GM18868 (cell line): ENCODE data around the gene ZNF462.
A peak's percentile ranks its signal among the peaks of the same experiment; 100 is the strongest.

Experiments
- ATAC-seq: cut with Tn5 transposase; IDR thresholded peaks from one replicate; pipeline ENCODE4 v1.9.1; 2021; ENCODE audit warnings: mild to moderate bottlenecking, moderate library complexity; ENCODE audit not compliant: unreplicated experiment

The ZNF462 gene

DNA sequence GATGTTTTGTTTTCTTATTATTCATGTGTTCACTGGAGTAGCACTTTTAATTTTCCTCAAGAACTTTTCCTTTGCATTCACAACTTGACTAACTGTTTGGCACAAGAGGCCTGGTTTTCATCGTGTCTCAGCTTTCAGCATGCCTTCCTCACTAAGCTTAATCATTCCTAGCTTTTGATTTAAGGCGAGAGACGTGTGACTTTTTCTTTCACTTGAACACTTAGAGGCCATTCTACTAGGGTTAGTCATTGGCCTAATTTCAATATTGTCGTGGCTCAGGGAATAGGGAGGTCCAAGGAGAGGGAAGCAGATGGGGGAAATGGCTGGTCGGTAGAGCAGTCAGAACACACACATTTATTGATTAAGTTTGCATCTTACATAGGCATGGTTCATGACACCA, 94.0 kb downstream of the ZNF462 start:
- ATAC-seq = no peak

DNA sequence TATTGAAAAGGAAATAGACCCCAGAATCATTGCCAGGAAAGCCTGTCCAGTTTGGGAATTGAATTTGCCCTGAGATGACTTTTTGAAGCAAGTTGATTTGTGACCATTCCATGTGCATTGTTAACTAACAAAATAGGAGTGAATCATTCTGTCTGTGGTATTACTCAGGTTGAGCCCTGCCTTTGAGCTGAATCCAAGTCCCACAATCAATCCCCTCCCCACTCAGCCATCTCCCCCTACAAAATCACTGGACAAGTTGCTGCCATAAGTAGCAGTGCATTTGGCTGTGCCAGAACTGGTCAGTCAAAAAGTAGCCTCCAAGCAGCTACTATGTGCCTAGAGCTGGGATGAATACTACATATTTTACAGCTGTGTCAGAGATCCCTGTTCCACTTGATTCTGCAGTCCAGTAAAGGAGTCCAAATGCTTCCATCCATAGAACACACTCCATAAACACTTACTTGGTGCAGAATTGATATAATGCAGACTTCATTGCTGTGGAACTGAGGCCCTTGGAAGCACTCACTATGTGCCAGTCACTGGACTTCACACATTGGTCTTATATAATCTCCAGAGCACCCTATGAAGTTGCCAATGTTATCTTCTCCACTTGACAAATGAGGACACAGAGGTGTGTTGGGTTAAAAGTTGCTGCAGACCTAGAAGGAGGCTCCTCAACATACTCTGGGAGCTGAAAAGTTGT, 96.1 kb downstream of the ZNF462 start:
- ATAC-seq = no peak

- no peak for ATAC-seq
These were observed 97.3 kb downstream of the ZNF462 start for GRCh38 chr9:106960258-106960657.

DNA sequence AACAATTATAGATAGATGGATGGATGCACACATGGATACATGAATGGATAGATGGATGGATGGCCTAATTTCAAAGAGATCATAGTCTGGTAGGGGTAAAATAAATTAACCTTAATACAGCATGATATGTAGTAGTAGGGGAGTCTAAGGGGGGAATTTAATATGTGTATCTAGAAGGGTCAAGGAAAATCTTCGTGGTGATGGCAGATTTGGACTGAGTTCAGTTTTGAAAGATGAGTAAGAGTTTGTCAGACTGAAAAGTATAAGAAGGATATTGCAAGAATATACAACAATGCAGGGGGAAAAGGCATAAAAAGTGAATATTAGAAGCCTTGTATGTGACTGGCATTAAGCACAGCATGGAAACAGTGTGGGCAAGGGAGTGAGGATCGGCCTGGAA, 98.7 kb downstream of the ZNF462 start:
- ATAC-seq = no peak

- no peak for ATAC-seq
These were observed 99.2 kb downstream of the ZNF462 start for GRCh38 chr9:106962122-106962521.

DNA sequence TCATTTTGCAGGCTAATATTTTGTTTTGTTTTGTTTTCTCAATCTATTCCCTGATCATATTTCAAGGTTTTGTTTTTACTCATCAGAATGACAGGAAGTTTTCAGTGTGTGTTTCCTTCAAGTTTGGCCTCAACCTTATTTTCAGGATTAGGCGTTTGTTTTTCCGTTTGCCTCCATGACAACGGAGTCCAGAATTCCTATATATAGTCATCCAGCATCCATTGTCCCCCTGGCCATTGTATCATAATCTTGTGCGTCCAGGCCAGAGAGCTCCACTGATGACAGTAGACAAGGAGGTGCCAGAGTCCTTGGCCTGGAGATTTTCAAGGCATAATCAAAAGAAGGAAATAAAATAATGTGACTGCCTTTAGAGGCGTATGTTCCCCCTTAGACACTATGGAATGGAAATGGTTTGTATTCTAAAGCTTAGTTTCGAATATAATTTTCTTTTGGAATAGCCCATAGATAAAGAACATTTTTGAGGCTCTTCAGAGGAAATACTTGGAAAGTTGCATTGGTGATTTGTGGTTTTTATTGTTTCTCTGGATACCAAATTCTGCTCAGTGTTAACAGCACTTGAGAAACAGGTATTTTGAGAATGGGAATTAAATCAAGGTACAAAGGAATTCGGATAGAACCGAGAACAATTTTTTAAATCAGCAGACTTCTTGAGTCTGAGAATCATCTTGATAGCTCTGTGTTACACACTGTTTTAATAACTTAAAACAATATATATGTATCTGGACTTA, 99.8 kb downstream of the ZNF462 start:
- no peak for ATAC-seq

GRCh38 chr9:106963684-106964083, 100.7 kb downstream of the ZNF462 start:
- ATAC-seq = no peak

GRCh38 chr9:106964329-106964728, 101.4 kb downstream of the ZNF462 start:
- ATAC-seq = no peak

DNA sequence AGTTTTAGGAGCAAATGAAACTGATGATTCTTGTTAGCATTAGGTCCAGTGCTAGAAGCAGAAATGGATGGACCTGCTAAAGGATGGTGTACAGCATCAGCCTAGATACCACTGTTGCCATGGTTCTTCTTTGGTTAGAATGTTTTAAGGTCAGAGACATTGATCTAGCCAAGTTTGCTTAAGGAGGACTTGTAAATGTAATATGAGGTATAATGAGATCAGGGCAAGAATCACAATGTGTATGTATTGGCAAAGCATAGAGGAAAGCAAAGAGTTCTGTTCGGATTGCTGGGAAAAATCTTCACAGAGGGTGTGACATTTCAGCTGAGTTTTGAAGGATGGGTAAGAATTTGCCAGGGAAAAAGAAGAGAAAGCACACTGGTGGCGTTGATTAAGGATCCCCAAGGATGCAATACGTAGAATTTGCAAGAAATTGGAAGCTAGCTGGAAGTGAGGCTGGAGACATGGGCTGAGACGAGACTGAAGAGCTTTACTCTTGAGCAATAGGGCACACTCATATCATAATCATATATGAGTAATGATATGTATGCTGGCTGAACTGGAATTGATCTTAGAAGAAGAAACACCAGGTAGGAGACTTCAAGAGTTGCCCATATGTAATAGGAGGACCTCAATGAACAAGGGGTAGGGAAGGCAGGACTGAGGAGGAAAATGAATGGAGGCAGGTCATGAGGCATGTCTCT, 102.0 kb downstream of the ZNF462 start:
- no peak for ATAC-seq

GRCh38 chr9:106966481-106966880, 103.5 kb downstream of the ZNF462 start:
- ATAC-seq = no peak

DNA sequence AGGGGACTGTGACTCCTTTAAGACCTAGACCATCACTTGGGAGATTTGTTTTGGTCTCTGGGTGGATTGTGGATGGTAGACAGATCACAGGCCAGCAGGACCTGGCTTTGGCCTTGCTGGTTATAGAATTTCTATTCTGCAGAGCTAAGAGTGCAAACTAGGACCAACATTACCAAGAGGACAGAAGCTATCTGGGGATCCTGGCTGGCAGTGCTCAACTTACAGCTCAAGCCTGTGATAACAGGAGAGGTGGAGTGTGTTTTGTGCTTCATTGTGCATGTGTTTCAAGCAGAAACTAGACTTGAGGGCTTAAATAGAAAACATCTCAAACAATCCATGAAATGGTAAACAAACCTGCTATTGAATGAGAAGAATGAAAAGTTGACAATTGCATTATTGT, 106.7 kb downstream of the ZNF462 start:
- no peak for ATAC-seq

DNA sequence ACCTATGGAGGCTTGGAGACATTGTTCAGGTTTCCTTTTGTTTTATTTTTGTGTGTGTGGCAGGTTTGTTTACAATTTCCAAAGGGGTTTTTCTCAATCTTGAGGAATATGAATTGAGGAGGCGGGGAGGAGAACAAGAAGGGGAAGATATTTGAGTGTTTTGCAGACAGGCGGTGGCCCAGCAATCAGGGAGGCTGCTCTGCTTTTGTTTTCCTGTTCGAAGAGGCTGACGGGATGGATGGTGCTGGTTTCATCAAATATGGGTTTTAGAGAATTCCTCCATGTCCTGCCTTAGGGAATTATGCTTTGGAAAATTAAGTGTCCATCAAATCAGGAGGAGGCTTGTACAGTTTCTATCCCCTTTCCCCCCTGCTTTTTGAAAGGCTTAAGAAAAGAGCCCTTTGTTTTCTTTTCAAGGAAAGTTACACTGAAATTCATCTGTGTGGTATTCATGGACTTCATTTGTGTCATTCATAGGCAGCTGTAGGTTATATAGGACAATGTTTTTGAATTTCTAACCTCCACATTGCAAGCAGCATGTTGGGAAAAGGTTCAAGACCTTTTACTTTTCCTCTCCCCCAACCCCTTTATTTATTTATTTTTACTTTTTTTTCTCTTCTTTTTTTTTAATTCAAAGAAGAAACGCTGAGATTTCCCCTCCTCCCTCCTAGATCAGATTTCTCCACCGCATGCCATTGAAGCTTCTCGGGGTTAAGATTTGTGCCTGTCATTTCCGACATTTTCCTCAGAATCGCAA, 107.4 kb downstream of the ZNF462 start:
- ATAC-seq = no peak

- ATAC-seq = no peak
These were observed 108.1 kb downstream of the ZNF462 start for GRCh38 chr9:106970976-106971457.

GRCh38 chr9:106972082-106972481, 109.1 kb downstream of the ZNF462 start:
- ATAC-seq = no peak

DNA sequence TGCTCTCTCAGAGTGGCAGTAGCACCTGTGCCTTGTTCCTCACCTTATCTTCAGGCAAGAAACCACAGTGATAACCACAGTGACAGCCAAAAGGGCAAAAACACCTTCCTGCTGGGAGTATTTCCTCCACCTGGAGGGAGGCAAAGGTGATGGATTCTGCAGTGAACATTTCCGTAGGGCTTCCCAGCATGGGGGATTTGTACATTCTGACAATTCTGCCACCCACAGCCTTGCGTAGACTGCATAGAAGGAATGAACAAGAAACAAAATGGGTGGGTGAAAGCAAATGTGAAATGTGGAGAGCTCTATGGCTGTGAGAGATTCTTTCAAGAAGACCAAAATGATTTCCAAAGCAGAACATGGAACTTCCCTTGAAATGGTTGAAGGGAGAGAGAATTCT, 111.4 kb downstream of the ZNF462 start:
- ATAC-seq = no peak

DNA sequence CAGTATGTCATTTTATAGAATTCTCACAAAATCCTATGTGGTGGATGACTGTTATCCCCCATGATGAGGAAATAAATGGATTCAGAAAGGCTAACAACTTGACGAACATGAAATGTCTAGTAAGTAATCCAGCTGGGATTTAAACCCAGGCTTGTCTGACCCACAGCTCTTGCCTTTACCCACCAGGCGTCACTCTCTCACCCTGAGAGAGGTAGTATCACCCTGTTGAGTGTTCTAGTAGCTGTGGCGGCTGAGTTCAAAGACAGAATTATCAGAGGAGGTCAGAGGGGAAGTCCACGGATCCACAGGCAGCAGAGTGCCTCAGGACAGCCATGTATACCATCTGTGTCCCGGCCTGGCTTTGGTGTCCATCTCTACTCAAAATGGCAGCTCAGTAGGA, 113.8 kb downstream of the ZNF462 start:
- no peak for ATAC-seq

DNA sequence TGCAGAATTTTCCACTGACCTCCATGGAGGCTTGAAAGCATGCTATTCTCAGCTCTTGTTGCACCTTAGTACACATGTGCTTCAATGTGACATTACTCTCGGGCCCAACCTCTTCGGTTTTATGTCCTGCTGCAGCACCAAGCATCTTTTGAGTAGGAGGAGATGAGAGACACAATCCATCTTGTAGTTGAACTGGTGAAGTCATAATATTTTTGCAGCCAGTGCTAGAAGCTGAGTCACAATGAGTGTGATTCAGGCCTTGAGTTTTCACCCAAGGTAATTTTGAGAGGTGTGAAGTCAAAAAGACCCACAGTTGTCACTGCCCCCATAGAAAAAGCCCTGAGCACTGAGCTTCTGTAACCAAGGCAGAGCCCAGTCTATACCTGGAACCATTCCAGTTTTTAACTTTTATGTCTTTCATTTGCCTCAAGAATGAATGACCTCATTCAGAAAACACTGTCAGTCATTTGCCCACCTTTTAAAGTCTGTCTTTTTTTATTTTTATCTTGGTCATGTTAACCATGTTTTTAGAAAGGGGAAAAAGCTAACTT, 117.7 kb downstream of the ZNF462 start:
- ATAC-seq = no peak

GRCh38 chr9:106981396-106982287, 118.7 kb downstream of the ZNF462 start:
- ATAC-seq = peak; percentile 82

- no peak for ATAC-seq
These were observed 119.7 kb downstream of the ZNF462 start for GRCh38 chr9:106982636-106983035.

- no peak for ATAC-seq
These were observed 120.4 kb downstream of the ZNF462 start for GRCh38 chr9:106983346-106983745.
